ENCODE measurements around the gene MYO18B.

MYO18B gene

DNA sequence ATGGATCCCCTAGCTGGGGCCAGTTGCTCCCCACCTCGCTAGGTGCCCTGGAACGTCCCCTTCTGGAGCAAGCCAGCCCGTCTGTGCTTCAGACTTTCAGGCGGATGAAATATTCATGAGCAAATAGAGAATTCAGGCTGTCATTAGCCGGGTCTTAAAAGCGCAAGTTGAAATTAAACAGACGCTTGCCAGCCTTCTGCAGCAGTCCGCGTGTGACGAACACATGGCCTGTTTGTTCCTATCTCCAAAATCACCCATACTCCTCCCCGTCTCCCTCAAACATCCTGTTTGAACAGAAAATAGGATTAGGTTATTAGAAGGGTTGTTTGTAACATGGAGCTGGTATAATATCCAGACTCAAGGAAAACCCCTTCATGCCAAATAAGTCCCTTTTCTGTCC, 38.7 kb downstream of the MYO18B start:
- Histone ChIP-seq H3K4me3 (ENCODE audit: low read length) (no peak overlapping the region), H3K9ac (ENCODE audit: low read length) (no peak overlapping the region), H3K36me3 (ENCODE audit: control insufficient read depth, insufficient read depth, low read length, severe bottlenecking) (no peaks in the 10 kb centered on the region), H3K4me1 (ENCODE audit: control insufficient read depth, insufficient read depth, low read length) (no peaks in the 10 kb centered on the region), H3K9me3 (ENCODE audit: control insufficient read depth, low read length) (no peaks in the 10 kb centered on the region), H3K27me3 (replicated peaks; ENCODE audit: control insufficient read depth, insufficient read depth, low read length) (peaks cover 28% of the 10 kb centered on the region)
- no peak for DNase-seq (ENCODE audit: low read depth)

DNA sequence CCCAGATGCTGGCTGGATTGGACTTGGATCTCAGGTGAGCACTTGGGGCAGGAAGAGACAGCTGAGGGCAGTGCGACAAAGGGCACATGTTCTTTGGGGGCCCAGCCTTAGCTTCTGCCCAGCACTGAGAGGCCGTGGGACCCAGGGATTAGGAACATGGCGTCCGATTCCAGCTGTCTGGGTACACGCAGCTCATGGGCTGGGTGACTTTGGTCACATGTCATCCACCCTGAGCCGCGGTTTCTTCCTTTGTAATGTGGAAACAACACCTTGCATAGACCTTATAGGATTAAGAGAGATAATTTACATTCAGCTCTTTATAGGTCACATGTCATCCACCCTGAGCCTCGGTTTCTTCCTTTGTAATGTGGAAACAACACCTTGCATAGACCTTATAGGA, 39.8 kb downstream of the MYO18B start:
- DNase-seq (ENCODE audit: low read depth), result no peak
- Histone ChIP-seq H3K9me3 (ENCODE audit: control insufficient read depth, low read length) (no peaks in the 10 kb centered on the region), H3K27me3 (replicated peaks; ENCODE audit: control insufficient read depth, insufficient read depth, low read length) (peaks cover 25% of the 10 kb centered on the region), H3K4me3 (ENCODE audit: low read length) (no peak overlapping the region), H3K4me1 (ENCODE audit: control insufficient read depth, insufficient read depth, low read length) (no peaks in the 10 kb centered on the region), H3K9ac (ENCODE audit: low read length) (no peak overlapping the region), H3K36me3 (ENCODE audit: control insufficient read depth, insufficient read depth, low read length, severe bottlenecking) (no peaks in the 10 kb centered on the region)

DNA sequence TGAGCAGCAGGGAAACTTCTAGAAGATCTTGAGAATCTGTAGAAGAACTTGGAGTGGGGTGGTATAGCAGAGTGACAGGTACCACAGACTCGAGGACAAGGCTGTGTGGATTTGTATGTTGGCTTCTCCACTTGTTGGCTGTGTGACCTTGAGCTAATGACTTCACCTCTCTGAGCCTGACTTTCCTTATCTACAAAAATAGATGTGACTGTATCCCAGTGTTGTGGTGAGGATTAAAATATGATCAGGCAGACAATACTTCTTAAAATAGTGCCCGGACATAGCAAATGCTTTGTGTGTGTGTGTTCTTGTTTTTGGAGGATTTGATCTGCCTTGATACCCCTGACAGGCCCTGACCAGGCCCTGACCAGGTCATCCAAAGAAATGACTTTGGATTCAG, 40.8 kb downstream of the MYO18B start:
- peaks cover 24% of the 10 kb centered on the region for H3K27me3 ChIP-seq (replicated peaks; ENCODE audit: control insufficient read depth, insufficient read depth, low read length)
- DNase-seq (ENCODE audit: low read depth), result no peak

DNA sequence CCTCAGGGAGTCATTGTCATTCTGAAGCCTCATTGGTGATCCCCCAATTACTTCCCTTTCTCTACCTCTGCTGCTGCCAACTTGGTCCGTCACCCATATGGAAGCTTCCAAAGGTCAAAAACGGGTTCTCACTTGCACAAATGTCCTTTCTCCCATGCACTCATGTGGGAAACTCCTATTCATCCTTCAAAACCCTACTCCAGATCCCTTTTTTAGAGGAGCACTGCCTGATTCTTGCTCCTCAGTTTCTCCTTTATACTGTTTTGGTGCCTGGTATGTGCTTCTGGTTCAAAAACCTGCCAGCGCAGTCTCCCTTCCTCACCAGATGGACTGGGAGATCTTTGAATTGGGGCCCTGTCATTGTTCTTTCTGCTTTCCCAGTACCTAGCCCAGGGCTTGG, 41.9 kb downstream of the MYO18B start:
- H3K36me3 ChIP-seq (ENCODE audit: control insufficient read depth, insufficient read depth, low read length, severe bottlenecking), result no peaks in the 10 kb centered on the region
- H3K9ac ChIP-seq (ENCODE audit: low read length), result no peak overlapping the region

More for the DNA sequence above, 40.8 kb downstream of the MYO18B start:
- Histone ChIP-seq H3K9me3 (ENCODE audit: control insufficient read depth, low read length) (no peaks in the 10 kb centered on the region), H3K9ac (ENCODE audit: low read length) (no peak overlapping the region), H3K4me3 (ENCODE audit: low read length) (no peak overlapping the region), H3K4me1 (ENCODE audit: control insufficient read depth, insufficient read depth, low read length) (no peaks in the 10 kb centered on the region), H3K36me3 (ENCODE audit: control insufficient read depth, insufficient read depth, low read length, severe bottlenecking) (no peaks in the 10 kb centered on the region)

DNA sequence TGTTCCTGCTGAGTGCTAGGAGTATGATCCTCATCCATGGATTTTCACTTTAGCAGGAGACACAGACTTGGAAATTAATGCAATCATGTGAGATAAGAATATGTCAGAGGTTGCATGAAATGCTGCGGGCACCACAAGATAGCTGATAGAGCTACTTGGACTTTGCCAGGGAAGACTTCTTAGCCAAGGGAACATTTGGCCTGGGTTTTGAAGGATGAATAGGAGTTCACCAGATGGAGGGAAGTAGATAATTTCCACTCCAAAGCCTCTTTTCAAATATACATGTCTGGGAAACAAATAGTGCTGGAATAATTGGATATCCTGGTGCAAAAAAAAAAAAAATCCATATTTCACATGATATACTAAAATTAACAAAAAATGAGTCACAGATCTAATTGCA, 44.2 kb downstream of the MYO18B start:
- Histone ChIP-seq H3K9me3 (ENCODE audit: control insufficient read depth, low read length) (no peaks in the 10 kb centered on the region), H3K36me3 (ENCODE audit: control insufficient read depth, insufficient read depth, low read length, severe bottlenecking) (no peaks in the 10 kb centered on the region), H3K4me3 (ENCODE audit: low read length) (no peak overlapping the region), H3K27me3 (replicated peaks; ENCODE audit: control insufficient read depth, insufficient read depth, low read length) (peaks cover 32% of the 10 kb centered on the region), H3K9ac (ENCODE audit: low read length) (no peak overlapping the region), H3K4me1 (ENCODE audit: control insufficient read depth, insufficient read depth, low read length) (no peaks in the 10 kb centered on the region)
- no peak for DNase-seq (ENCODE audit: low read depth)

More for the DNA sequence above, 41.9 kb downstream of the MYO18B start:
- DNase-seq (ENCODE audit: low read depth), result no peak
- peaks cover 32% of the 10 kb centered on the region for H3K27me3 ChIP-seq (replicated peaks; ENCODE audit: control insufficient read depth, insufficient read depth, low read length)
- H3K4me3 ChIP-seq (ENCODE audit: low read length), result no peak overlapping the region
- H3K9me3 ChIP-seq (ENCODE audit: control insufficient read depth, low read length), result no peaks in the 10 kb centered on the region
- H3K4me1 ChIP-seq (ENCODE audit: control insufficient read depth, insufficient read depth, low read length), result no peaks in the 10 kb centered on the region

DNA sequence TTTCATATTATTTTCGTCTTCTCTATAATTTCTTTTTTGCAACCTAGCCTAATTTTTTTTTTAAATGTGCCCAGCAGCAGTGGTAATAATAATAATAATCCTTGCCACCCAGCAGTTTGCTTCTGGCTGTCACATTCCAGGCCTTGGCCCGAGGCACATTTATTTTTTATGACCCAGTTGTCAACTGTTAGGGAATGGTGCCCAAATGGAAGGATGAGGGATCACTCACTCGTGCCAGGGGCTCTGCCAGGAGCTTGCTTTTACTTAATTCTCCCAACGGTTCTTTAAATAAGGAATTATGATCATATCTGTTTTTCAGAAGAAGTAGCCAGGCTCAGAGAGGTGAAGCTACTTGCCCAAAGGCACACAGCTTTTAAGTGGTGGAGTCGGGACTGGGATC, 49.6 kb downstream of the MYO18B start:
- Histone ChIP-seq H3K4me3 (ENCODE audit: low read length) (no peak overlapping the region), H3K9ac (ENCODE audit: low read length) (no peak overlapping the region), H3K4me1 (ENCODE audit: control insufficient read depth, insufficient read depth, low read length) (no peaks in the 10 kb centered on the region), H3K27me3 (replicated peaks; ENCODE audit: control insufficient read depth, insufficient read depth, low read length) (peaks cover 28% of the 10 kb centered on the region), H3K36me3 (ENCODE audit: control insufficient read depth, insufficient read depth, low read length, severe bottlenecking) (no peaks in the 10 kb centered on the region), H3K9me3 (ENCODE audit: control insufficient read depth, low read length) (no peaks in the 10 kb centered on the region)
- no peak for DNase-seq (ENCODE audit: low read depth)

DNA sequence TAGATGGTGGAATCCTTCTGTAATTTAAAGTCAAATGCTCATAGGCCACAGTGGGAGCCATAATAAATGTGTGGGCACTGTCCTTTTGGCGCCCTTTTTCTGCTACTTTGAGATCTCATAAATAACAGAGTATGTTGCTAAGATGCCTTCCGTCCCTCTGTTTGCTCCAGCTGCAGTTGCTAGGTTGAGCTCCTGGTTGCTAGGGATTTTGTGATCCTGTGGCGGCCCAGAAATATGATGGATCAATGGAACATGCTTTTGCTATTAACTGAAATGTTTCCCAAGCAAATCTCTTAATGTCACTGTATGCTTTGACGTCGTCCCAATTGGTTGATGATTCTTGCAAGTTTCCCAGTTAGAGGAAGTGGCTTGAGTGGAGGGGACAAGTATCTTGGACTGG, 53.5 kb downstream of the MYO18B start:
- Histone ChIP-seq H3K9ac (ENCODE audit: low read length) (no peak overlapping the region), H3K9me3 (ENCODE audit: control insufficient read depth, low read length) (no peaks in the 10 kb centered on the region)

DNA sequence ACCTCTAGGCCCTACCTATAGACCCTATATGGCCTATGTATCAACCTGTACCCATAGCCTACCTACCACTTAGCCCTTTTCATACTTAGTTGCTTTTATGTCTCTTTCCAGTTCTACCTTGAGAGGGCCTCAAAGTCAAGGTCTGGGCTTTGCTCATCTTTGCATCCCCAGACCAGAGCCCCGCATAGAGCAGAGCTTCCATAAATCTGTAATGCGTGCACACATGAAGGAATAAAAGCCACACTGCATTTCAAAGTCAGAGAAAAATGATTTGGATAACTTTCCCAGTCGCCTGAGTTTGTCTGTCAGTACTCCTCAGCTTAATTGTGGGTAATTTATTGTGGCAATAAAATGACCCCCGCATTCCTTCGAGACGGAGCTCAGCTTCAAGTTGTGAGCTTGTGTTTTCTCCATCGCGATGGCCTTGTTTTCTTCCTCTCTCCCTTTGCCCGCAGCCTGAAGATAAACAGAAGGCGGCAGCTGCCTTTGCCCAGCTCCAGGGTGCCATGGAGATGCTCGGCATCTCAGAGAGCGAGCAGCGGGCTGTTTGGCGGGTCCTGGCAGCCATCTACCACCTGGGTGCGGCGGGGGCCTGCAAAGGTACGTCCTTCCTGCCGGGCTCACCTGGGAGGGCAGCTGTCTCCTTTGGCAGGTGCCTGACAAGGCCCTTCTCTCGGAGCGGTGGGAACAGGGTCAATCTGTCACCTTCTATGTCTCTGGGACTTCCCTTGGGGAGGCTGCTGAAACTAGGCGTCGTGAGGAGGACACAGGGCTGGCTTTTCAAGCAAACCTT, 55.7 kb downstream of the MYO18B start:
- H3K27me3 ChIP-seq (replicated peaks; ENCODE audit: control insufficient read depth, insufficient read depth, low read length), result peaks cover 27% of the 10 kb centered on the region
- H3K36me3 ChIP-seq (ENCODE audit: control insufficient read depth, insufficient read depth, low read length, severe bottlenecking), result no peaks in the 10 kb centered on the region
- H3K4me3 ChIP-seq (ENCODE audit: low read length), result no peak overlapping the region
- H3K9ac ChIP-seq (ENCODE audit: low read length), result no peak overlapping the region
- H3K4me1 ChIP-seq (ENCODE audit: control insufficient read depth, insufficient read depth, low read length), result no peaks in the 10 kb centered on the region
- no peaks in the 10 kb centered on the region for H3K9me3 ChIP-seq (ENCODE audit: control insufficient read depth, low read length)
- DNase-seq (ENCODE audit: low read depth), result no peak

More for the DNA sequence above, 53.5 kb downstream of the MYO18B start:
- no peak for DNase-seq (ENCODE audit: low read depth)
- H3K4me3 ChIP-seq (ENCODE audit: low read length), result no peak overlapping the region
- H3K27me3 ChIP-seq (replicated peaks; ENCODE audit: control insufficient read depth, insufficient read depth, low read length), result peaks cover 43% of the 10 kb centered on the region
- H3K36me3 ChIP-seq (ENCODE audit: control insufficient read depth, insufficient read depth, low read length, severe bottlenecking), result no peaks in the 10 kb centered on the region
- no peaks in the 10 kb centered on the region for H3K4me1 ChIP-seq (ENCODE audit: control insufficient read depth, insufficient read depth, low read length)

DNA sequence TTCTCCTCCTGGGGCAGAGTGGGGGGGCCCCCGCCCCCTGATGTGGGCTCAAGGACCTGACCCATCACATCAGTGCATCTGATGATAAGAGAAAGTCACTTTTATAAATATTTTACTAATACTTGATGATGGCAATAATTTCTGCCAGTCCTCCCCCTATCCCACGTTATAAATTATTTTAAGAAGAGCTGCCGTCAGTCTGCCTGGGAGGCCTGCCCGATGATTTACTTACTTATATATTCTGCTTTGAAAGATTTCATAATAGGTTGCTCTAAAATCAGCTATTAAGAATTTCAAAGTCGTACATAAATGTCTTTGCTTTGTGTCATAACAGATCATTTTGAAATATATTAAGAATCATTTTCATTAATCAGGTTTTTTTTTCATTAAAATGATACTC, 58.8 kb downstream of the MYO18B start:
- H3K4me3 ChIP-seq (ENCODE audit: low read length), result no peak overlapping the region
- H3K27me3 ChIP-seq (replicated peaks; ENCODE audit: control insufficient read depth, insufficient read depth, low read length), result peaks cover 30% of the 10 kb centered on the region
- no peak overlapping the region for H3K9ac ChIP-seq (ENCODE audit: low read length)
- no peaks in the 10 kb centered on the region for H3K4me1 ChIP-seq (ENCODE audit: control insufficient read depth, insufficient read depth, low read length)
- no peaks in the 10 kb centered on the region for H3K9me3 ChIP-seq (ENCODE audit: control insufficient read depth, low read length)
- H3K36me3 ChIP-seq (ENCODE audit: control insufficient read depth, insufficient read depth, low read length, severe bottlenecking), result no peaks in the 10 kb centered on the region
- no peak for DNase-seq (ENCODE audit: low read depth)

DNA sequence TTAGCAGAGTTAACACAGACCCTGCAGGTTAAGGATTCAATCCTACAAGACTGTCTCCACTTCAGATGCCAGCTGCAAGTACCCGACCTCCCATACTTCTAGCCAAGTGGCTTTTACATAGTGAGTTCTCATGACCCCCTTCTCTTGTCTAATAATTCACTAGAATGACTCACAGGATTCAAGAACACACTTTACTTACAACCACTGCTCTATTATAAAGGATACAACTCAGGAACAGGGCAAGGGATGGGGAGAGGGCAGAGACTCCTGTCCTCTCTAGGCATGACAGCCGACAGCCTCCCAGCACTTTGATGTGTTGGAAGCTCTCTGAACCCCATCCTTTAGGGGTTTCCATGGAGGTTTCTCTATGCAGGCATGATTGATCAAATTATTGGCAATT, 60.0 kb downstream of the MYO18B start:
- H3K9me3 ChIP-seq (ENCODE audit: control insufficient read depth, low read length), result no peaks in the 10 kb centered on the region
- H3K27me3 ChIP-seq (replicated peaks; ENCODE audit: control insufficient read depth, insufficient read depth, low read length), result peaks cover 30% of the 10 kb centered on the region
- no peak overlapping the region for H3K4me3 ChIP-seq (ENCODE audit: low read length)
- no peak overlapping the region for H3K9ac ChIP-seq (ENCODE audit: low read length)
- no peak for DNase-seq (ENCODE audit: low read depth)
- no peaks in the 10 kb centered on the region for H3K4me1 ChIP-seq (ENCODE audit: control insufficient read depth, insufficient read depth, low read length)
- no peaks in the 10 kb centered on the region for H3K36me3 ChIP-seq (ENCODE audit: control insufficient read depth, insufficient read depth, low read length, severe bottlenecking)

DNA sequence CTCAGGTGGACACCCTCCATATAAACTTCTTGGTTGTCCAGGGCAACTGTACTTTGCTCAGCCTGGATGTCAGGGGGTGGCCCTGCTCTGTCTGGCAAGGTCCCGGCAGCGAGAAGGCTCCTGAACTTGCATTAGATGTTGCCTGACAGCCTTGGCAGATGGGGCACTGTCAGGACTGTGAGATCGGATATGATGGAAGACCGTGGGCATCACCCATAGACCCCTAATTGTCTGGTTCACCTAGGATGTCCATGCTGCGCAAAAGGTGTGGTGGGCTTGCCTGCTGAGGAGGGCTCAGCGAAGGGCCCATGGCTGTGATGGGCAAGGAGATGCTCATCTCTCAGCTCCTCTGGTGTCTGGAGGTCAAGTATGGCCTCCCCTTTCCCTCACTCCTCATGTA, 62.7 kb downstream of the MYO18B start:
- no peaks in the 10 kb centered on the region for H3K36me3 ChIP-seq (ENCODE audit: control insufficient read depth, insufficient read depth, low read length, severe bottlenecking)
- no peaks in the 10 kb centered on the region for H3K4me1 ChIP-seq (ENCODE audit: control insufficient read depth, insufficient read depth, low read length)
- H3K4me3 ChIP-seq (ENCODE audit: low read length), result no peak overlapping the region
- peaks cover 12% of the 10 kb centered on the region for H3K27me3 ChIP-seq (replicated peaks; ENCODE audit: control insufficient read depth, insufficient read depth, low read length)
- no peak overlapping the region for H3K9ac ChIP-seq (ENCODE audit: low read length)
- peaks cover 6% of the 10 kb centered on the region for H3K9me3 ChIP-seq (ENCODE audit: control insufficient read depth, low read length)
- no peak for DNase-seq (ENCODE audit: low read depth)

DNA sequence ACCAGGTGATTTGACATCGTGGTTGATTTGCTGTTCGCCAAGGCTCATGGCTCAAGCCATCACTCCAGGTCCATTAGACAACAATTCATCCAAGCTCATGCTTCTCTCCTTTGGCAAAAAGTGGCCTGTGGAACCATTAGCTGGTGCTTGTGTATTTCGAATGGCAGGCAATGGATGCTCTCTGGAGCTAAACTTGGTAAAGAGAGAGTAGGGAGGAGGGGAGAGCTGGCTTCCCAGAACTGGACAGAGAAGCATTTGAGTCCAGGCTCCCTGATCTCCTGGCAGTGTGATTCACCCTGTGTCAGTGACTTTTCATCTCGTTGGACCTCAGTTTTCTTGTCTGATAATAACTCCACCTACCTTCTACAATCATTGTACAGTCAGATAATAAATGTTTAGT, 64.6 kb downstream of the MYO18B start:
- no peak overlapping the region for H3K4me3 ChIP-seq (ENCODE audit: low read length)
- H3K36me3 ChIP-seq (ENCODE audit: control insufficient read depth, insufficient read depth, low read length, severe bottlenecking), result no peaks in the 10 kb centered on the region
- no peak for DNase-seq (ENCODE audit: low read depth)
- peaks cover 8% of the 10 kb centered on the region for H3K27me3 ChIP-seq (replicated peaks; ENCODE audit: control insufficient read depth, insufficient read depth, low read length)
- peaks cover 6% of the 10 kb centered on the region for H3K9me3 ChIP-seq (ENCODE audit: control insufficient read depth, low read length)
- H3K9ac ChIP-seq (ENCODE audit: low read length), result no peak overlapping the region
- no peaks in the 10 kb centered on the region for H3K4me1 ChIP-seq (ENCODE audit: control insufficient read depth, insufficient read depth, low read length)

All from adipocyte (in vitro differentiated cells).